ENCODE results near the gene SYNCRIP. TPM values are rescaled to one million over a fixed set of nuclear protein-coding genes. Genes with fewer than 3 reads are reported as not detected.
"Not testable (repeated sequence)": the region's sequence is repeated elsewhere in the genome, so short reads cannot be mapped to it uniquely, and the experiment has no call there.

The SYNCRIP gene
- total RNA-seq, 1 donor from 2014 or later = 118 TPM

DNA sequence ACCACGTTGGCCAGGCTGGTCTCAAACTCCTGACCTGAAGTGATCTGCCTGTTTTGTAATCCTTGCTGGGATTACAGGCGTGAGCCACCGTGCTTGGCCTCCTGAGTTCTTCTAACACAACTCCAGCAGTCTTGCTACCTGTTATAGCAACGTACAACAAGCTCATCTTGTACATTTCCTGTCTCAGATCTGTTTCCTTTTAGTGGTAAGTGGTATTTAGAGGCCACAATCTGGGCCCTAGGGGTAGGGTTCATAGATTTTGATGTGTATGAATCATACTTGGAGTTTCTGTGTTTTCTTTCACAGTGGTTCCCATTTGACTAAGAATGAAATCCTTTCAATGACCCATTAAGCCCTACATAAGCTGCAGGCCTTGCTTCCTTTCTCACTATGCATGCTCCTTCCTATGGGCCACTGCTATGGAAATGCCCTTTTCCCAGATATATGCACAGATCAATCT, 27.1 kb upstream of the SYNCRIP start:
- no peak for DNase-seq

DNA sequence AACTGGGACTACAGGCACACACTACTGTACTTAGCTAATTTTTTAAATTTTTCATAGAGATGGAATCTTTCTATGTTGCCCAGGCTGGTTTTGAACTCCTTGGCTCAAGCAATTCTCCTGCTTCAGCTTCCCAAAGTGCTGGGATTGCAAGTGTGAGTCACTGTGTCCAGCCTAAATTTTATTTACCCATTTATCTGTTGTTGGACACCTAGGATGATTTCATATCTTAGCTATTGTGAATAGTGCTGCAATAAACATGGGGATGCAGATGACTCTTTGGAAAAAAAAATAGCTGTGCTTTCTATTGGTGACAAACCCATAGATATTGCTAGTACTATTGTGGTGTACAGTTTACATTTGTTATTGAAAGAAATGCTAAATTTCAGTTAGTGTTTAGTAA, 19.6 kb upstream of the SYNCRIP start:
- no peak for DNase-seq

- peak; percentile 20 for DNase-seq
Observed at GRCh38 chr6:85660181-85660611, 17.5 kb upstream of the SYNCRIP start.

- no peak for DNase-seq
Observed at GRCh38 chr6:85650606-85651005, 7.9 kb upstream of the SYNCRIP start.

- DNase-seq = no peak
Observed at GRCh38 chr6:85644279-85644762, 1.6 kb upstream of the SYNCRIP start.

DNA sequence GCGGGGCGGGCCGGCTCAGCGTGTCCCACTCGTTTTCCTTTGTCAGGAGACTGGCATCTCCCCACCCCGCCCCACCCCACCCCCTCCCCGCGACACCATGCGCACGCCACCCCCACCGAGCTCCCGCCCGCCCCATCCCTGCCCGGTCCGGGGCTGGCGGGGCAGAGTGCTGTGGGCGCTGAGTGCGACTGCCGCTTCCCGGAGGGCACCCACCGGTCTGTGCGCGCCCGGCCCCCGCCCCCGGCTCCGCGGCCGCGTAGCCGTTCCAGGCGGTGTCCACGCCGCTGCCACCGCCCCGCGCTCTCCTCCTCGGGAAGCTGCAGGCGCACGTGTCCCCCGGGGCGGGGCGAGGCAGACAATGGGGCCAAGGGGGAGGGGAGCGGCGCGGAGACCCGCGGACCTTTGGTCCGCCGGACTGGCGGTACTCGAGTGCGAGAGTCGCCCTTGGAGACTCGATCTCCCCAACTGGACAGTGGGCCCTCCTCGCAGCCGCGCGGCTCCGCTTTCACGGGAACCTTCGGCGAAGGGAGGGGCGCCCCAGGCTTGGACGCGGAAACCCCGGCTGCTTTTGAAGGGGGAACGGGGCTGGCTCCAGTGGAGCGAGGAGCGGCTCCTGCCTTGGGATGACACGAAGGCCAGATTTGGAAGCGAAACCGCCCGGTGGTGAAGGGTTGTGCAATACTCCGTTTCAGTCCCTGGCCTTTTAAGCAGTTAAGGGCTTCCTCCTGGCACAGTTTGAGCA, 1.0 kb upstream of the SYNCRIP start:
- peak; percentile 87 for DNase-seq

DNA sequence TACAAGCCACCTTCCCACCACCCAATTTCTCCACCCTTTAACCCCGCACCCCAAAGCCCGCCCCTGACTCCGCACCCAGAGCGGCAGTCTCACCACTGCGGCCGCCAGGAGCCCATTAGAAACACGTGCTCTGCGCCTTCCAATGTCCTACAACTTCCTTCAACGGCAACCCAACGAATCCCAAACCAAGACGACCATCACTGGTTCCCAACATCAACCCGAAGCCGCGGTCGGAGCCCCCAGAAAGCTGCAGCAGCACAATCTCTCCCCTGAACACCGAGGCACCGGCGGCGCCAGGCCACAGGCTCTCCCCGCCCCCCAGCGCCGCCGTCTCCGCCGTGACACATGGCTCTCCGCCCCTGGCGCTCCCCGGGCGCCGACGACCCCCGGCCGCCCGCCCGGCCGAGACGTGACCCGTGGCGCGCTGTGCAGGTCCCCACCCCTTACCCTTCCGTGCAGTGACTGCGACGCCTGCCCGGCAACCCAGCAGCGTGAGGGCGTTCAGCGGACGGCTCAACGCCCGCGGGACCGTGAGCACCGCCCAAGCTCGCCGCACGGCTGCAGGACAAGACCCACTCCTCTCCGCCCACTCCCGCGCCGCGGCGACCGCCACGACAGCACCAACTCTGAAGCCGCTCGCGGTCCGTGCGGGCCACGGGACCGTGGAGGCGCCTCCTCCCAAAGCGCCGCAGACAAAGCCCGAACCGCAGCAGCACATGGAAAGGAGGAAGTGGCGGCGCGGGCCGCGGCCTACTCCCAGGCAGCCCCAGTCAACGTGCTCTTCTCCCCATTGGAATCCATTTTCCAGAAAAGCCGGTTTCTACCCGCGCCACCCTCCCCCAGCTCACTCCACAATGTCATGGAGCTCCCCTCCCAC, 551 bp downstream of the SYNCRIP start:
- peak; percentile 56 for DNase-seq

DNA sequence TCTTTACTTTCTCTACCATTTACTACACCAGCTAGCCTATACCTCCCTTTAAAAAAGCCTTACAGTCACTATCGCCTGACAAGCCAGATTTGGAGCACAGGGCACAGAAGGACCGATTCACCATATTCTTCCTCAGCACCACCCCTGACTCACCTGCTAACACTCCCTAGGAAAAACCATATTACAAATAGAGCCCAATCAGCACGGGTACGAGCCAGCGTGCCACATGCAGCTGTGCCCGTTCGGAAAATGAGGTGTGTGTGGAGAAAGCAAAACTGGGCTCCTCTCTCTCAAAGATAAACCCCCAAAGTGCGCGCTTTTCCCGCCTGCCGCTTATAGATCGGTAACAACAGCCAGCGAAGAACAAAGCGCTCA, 1.2 kb downstream of the SYNCRIP start:
- peak; percentile 36 for DNase-seq

- no peak for DNase-seq
Observed at GRCh38 chr6:85640821-85641220, 1.9 kb downstream of the SYNCRIP start.

DNA sequence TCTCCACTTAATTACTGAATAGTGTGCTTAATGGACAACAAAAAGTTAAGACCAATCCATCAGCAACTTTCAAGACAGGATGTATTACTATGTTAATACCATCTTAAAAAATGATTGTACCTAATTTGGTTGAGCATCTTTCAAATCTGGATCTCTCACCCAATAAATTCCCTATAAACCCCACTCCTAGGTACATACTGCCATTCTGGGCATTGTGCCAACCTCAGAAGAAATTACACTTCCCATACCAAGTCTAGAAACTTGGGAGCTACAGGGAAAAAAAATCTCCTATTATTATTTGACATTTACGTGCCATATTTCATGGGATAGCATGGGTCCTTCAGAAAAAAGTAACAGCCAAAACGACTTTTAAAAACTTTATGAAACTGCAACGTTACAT, 5.1 kb downstream of the SYNCRIP start:
- no peak for DNase-seq

DNA sequence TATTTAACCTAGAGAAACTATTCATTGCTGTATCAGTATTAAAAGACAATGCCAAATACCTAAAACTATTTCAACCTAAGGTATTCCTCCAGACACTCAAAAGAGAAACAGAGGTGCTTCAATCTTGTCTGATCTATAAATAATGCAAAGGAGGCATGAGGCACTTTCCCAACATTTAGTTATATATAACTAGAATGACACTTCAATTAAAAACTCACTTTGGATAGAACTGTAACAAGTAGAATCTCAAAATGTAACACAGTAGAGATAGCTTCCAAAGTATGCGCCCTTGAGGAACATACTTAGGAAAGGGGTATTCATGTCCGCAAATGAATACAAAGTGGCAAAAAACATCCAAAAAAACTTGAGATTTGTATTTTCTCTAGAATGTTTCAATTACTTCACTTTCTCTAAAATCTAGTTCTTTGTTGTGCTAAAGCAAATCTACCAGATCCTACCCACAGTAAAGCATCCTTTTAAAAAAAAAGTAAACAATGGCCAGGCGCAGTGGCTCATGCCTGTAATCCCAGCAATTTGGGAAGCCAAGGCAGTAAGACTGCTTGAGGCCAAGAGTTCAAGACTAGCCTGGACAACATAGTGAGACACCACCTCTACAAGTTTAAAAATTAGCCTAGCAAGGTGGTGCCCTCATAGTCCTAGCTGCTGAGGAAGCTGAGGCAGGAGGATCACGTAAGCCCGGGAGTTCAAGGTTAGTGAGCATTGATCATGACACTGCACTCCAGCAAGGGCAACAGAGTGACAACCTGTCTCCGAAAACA, 10.3 kb downstream of the SYNCRIP start:
- DNase-seq = no peak

DNA sequence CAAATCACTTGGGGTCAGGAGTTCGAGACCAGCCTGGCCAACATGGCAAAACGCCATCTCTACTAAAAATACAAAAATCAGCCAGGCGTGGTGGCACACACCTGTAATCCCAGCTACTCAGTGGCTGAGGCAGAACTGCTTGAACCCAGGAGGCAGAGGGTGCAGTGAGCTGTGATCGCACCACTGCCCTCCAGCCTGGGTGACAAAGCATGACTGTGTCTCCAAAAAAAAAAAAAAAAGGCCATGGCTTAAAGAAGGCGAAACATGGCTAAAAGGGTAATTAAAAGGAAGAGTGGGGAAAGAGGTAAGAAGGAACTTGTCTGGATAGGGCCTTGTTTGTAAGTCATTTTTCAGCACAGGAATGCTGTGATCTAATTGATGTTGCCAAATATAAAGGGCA, 11.6 kb downstream of the SYNCRIP start:
- DNase-seq = not testable (repeated sequence)

GRCh38 chr6:85628353-85628752, 14.3 kb downstream of the SYNCRIP start:
- no peak for DNase-seq

GRCh38 chr6:85620308-85620707, 22.4 kb downstream of the SYNCRIP start:
- DNase-seq = no peak

DNA sequence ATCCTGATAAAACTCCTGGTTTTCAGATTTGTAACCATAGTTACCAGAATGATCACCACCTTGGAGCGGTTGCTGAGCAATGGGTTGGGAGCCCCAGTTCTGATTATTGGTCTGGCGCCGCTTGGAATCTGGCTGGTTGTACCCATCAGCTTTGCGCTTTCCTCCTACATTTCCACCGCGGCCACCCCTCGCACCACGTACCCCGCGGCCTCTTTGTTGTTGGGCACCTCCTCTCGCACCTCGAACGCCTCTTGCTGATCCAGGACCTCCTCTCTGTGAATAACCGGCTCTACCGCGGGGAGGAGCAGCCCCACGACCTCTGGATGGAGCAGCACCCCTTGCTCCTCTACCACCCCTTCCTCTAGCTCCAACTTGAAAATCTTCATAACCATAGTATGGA, 27.9 kb downstream of the SYNCRIP start:
- DNase-seq = no peak

GRCh38 chr6:85612690-85613474, 29.8 kb downstream of the SYNCRIP start:
- DNase-seq = no peak

DNA sequence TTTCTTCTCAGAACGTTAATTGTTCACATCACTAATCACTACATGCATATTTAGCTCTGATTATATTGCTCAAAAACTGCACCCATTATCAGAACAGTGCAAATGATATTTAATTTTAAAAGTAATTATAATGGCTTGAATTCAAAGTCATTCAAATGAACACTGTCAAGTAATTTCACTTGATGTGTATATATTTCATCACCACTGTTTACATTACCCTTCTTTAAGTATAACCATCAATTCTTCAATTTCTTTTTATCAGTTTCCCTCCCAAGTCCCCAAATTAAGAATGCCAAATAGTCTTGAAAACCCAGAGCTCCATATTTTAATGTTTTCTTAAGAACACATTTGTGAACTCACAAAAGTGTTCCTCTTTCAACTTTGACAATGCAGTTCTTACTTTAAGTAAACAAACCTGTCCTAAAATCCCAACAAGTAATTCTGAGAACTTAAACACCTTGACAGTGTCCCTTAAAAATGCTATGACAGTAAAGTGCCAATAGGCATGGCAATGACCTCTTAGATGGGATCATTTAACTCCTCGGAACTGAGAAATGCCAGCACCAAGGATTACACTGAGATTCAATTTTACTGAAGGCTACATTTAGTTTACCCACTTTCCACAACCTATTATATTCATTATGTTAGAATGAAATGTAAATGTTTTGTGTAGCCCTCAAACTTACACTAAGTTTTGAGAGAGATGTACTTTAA, 32.3 kb downstream of the SYNCRIP start:
- no peak for DNase-seq

DNA sequence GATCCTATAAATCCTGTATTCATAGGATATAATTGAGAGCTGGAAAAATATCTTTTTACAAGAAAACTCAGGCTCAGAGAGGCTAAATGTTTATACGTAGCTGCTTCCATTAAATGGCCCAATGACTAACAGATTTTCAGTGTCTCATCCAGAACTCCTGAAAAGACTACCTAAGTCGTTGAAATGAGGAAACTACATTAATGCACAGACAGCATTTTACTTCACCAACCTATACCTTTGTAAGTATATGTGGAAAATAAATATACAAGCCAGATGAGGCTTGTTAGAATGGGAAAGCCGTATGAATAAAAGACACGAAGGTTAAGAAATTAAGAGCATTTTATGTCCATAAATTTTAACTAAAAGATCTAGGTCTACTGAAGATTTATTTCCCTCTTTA, 40.6 kb downstream of the SYNCRIP start:
- DNase-seq = no peak

GRCh38 chr6:85600713-85601313, 41.9 kb downstream of the SYNCRIP start:
- no peak for DNase-seq

- DNase-seq = no peak
Observed at GRCh38 chr6:85594197-85594930, 48.3 kb downstream of the SYNCRIP start.
